GM23338 (cell line): ENCODE measurements around the gene PTPRO. TPM values are rescaled to one million over a fixed set of nuclear protein-coding genes. Genes with fewer than 3 reads are reported as not detected.

Experiments
- ATAC-seq: fragments of 200-7000 bp; cut with Tn5 transposase; 3 replicates; pipeline ENCODE4 v1.9.1; 2020
- DNase-seq: peaks from one replicate; pipeline ENCODE4 v3.0.0-alpha.2; 2015; ENCODE audit warnings: low spot score
- H2AFZ ChIP-seq: fragments of 200-600 bp; sonication (generic); 2 replicates; pipeline ENCODE4 v1.8.0; 2016; ENCODE audit warnings: antibody characterized with exemption, mild to moderate bottlenecking, moderate library complexity
- H3F3A ChIP-seq: fragments of 200-600 bp; sonication (generic); replicated peaks from 2 replicates; pipeline ENCODE4 v1.8.0; 2017; ENCODE audit warnings: antibody characterized with exemption, mixed run types, low read depth
- H3K27ac ChIP-seq: fragments of 200-600 bp; sonication (generic); 2 replicates; pipeline ENCODE4 v1.6.1; 2016; ENCODE audit warnings: low read depth
- H3K27me3 ChIP-seq: fragments of 200-600 bp; sonication (generic); 2 replicates; pipeline ENCODE4 v1.8.0; 2016; ENCODE audit warnings: mild to moderate bottlenecking, mixed run types, moderate library complexity; ENCODE audit not compliant: insufficient read depth
- H3K36me3 ChIP-seq: fragments of 200-600 bp; sonication (generic); 2 replicates; pipeline ENCODE4 v1.8.0; 2016; ENCODE audit warnings: mild to moderate bottlenecking; ENCODE audit not compliant: insufficient read depth
- H3K4me1 ChIP-seq: fragments of 200-600 bp; sonication (generic); 2 replicates; pipeline ENCODE4 v1.8.0; 2016; ENCODE audit warnings: mild to moderate bottlenecking, moderate library complexity; ENCODE audit not compliant: insufficient read depth
- H3K4me2 ChIP-seq: fragments of 200-600 bp; sonication (generic); 2 replicates; pipeline ENCODE4 v1.7.1; 2017; ENCODE audit warnings: mixed run types
- H3K4me3 ChIP-seq: fragments of 200-600 bp; sonication (generic); 2 replicates; pipeline ENCODE4 v1.6.1; 2016; ENCODE audit warnings: mixed run types
- H3K79me2 ChIP-seq: fragments of 200-600 bp; sonication (generic); replicated peaks from 2 replicates; pipeline ENCODE4 v1.8.0; 2017; ENCODE audit warnings: mild to moderate bottlenecking; ENCODE audit not compliant: insufficient read depth
- H3K9me2 ChIP-seq: fragments of 200-600 bp; sonication (generic); 2 replicates; pipeline ENCODE4 v1.8.0; 2017; ENCODE audit not compliant: insufficient read depth
- H4K20me1 ChIP-seq: fragments of 200-600 bp; sonication (generic); replicated peaks from 2 replicates; pipeline ENCODE4 v1.8.0; 2017; ENCODE audit warnings: mild to moderate bottlenecking; ENCODE audit not compliant: insufficient read depth
- H3K27ac Mint-ChIP-seq: 2 replicates; pipeline ENCODE4 v1.8.0; 2020; ENCODE audit warnings: inconsistent platforms, mild to moderate bottlenecking, moderate library complexity, mixed read lengths
- H3K27me3 Mint-ChIP-seq: 3 replicates; pipeline ENCODE4 v1.8.0; 2022; ENCODE audit warnings: low read depth, mild to moderate bottlenecking, moderate library complexity, mixed read lengths, inconsistent platforms; ENCODE audit not compliant: insufficient read depth, poor library complexity
- H3K36me3 Mint-ChIP-seq: 3 replicates; pipeline ENCODE4 v1.8.0; 2021; ENCODE audit warnings: low read depth, mild to moderate bottlenecking, inconsistent platforms, moderate library complexity, mixed read lengths
- H3K4me1 Mint-ChIP-seq: 3 replicates; pipeline ENCODE4 v1.8.0; 2020; ENCODE audit warnings: mild to moderate bottlenecking, inconsistent platforms, mixed read lengths
- H3K4me3 Mint-ChIP-seq: 3 replicates; pipeline ENCODE4 v1.8.0; 2021; ENCODE audit warnings: moderate library complexity, mild to moderate bottlenecking, inconsistent platforms, mixed read lengths
- H3K9me3 Mint-ChIP-seq: 3 replicates; pipeline ENCODE4 v1.8.0; 2020; ENCODE audit warnings: moderate library complexity, mild to moderate bottlenecking, inconsistent platforms, mixed read lengths
- CREB1 ChIP-seq: fragments of 250-450 bp; sonication (Bioruptor Pico); IDR thresholded peaks from 2 replicates; pipeline ENCODE4 v1.5.0; 2020; ENCODE audit warnings: low read depth, mild to moderate bottlenecking, moderate library complexity
- EZH2 ChIP-seq: fragments of 200-600 bp; sonication (generic); IDR thresholded peaks from one replicate; pipeline ENCODE4 v1.8.0; 2017; ENCODE audit warnings: antibody characterized with exemption, mild to moderate bottlenecking, low read depth; ENCODE audit not compliant: unreplicated experiment
- EZH2phosphoT487 ChIP-seq: fragments of 200-600 bp; sonication (generic); IDR thresholded peaks from one replicate; pipeline ENCODE4 v1.8.1; 2018; ENCODE audit warnings: antibody characterized with exemption; ENCODE audit not compliant: unreplicated experiment
- JUNB ChIP-seq: IDR thresholded peaks from one replicate; pipeline ENCODE4 v1.6.1; 2016; ENCODE audit warnings: antibody characterized with exemption; ENCODE audit not compliant: unreplicated experiment
- NANOG ChIP-seq: IDR thresholded peaks from 2 replicates; pipeline ENCODE4 v1.6.1; 2016; ENCODE audit warnings: antibody characterized with exemption, borderline replicate concordance
- POLR2AphosphoS5 ChIP-seq: IDR thresholded peaks from 2 replicates; pipeline ENCODE4 v1.6.1; 2016; ENCODE audit warnings: antibody characterized with exemption, low read depth
- STAT1 ChIP-seq: IDR thresholded peaks from one replicate; pipeline ENCODE4 v1.6.1; 2016; ENCODE audit warnings: antibody characterized with exemption; ENCODE audit not compliant: unreplicated experiment
- ZNF114 ChIP-seq: fragments of 250-450 bp; sonication (Bioruptor Pico); IDR thresholded peaks from 2 replicates; pipeline ENCODE4 v1.5.0; 2020; ENCODE audit warnings: mild to moderate bottlenecking, moderate library complexity
- ZNF331 ChIP-seq: fragments of 250-450 bp; sonication (Bioruptor Pico); IDR thresholded peaks from 2 replicates; pipeline ENCODE4 v1.5.0; 2020; ENCODE audit warnings: low read depth, mild to moderate bottlenecking, moderate library complexity
- polyA plus RNA-seq: library from polyadenylated mRNA; unstranded; fragments of >200 nt; fragmentation: Nextera tagmentation; extraction: Ambion mirVana; gene quantifications from 2 replicates; pipeline ENCODE4 v1.2.1, GENCODE V29; 2016
- total RNA-seq: library from RNA; depleted of rRNA; stranded (reverse); fragments of >200 nt; shearing (Covaris generic); gene quantifications from 2 replicates; pipeline ENCODE4 v1.2.3, GENCODE V29; 2014
- TF ChIP-seq, protein P1 (sequence below): fragments of 250-450 bp; sonication (Bioruptor Pico); IDR thresholded peaks from 2 replicates; pipeline ENCODE4 v1.5.0; 2020; ENCODE audit warnings: mild to moderate bottlenecking, moderate library complexity

The PTPRO gene
- total and polyA plus RNA-seq, 2 experiments from 2014 or later: 1.4 to 1.5 TPM

DNA sequence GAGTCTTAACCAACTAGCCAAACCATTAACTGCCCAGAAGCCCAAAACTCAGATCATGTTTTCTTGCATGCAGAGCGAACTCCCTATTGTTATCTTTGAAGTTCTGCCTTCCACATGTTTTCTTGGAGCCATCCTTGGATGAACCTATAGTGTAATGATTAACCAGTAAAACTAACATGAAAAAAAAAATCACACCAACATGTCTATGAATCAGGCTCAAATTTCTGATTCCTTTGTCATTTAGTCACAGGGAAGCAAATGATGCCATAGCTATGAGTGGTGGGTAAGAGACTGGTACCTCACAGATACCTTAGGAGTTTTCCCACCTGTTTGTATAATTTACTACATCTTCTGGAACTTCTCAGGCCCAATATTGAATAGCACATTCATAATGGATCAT, 70.7 kb downstream of the PTPRO start (continued):
- TF ChIP-seq, protein P1, sequence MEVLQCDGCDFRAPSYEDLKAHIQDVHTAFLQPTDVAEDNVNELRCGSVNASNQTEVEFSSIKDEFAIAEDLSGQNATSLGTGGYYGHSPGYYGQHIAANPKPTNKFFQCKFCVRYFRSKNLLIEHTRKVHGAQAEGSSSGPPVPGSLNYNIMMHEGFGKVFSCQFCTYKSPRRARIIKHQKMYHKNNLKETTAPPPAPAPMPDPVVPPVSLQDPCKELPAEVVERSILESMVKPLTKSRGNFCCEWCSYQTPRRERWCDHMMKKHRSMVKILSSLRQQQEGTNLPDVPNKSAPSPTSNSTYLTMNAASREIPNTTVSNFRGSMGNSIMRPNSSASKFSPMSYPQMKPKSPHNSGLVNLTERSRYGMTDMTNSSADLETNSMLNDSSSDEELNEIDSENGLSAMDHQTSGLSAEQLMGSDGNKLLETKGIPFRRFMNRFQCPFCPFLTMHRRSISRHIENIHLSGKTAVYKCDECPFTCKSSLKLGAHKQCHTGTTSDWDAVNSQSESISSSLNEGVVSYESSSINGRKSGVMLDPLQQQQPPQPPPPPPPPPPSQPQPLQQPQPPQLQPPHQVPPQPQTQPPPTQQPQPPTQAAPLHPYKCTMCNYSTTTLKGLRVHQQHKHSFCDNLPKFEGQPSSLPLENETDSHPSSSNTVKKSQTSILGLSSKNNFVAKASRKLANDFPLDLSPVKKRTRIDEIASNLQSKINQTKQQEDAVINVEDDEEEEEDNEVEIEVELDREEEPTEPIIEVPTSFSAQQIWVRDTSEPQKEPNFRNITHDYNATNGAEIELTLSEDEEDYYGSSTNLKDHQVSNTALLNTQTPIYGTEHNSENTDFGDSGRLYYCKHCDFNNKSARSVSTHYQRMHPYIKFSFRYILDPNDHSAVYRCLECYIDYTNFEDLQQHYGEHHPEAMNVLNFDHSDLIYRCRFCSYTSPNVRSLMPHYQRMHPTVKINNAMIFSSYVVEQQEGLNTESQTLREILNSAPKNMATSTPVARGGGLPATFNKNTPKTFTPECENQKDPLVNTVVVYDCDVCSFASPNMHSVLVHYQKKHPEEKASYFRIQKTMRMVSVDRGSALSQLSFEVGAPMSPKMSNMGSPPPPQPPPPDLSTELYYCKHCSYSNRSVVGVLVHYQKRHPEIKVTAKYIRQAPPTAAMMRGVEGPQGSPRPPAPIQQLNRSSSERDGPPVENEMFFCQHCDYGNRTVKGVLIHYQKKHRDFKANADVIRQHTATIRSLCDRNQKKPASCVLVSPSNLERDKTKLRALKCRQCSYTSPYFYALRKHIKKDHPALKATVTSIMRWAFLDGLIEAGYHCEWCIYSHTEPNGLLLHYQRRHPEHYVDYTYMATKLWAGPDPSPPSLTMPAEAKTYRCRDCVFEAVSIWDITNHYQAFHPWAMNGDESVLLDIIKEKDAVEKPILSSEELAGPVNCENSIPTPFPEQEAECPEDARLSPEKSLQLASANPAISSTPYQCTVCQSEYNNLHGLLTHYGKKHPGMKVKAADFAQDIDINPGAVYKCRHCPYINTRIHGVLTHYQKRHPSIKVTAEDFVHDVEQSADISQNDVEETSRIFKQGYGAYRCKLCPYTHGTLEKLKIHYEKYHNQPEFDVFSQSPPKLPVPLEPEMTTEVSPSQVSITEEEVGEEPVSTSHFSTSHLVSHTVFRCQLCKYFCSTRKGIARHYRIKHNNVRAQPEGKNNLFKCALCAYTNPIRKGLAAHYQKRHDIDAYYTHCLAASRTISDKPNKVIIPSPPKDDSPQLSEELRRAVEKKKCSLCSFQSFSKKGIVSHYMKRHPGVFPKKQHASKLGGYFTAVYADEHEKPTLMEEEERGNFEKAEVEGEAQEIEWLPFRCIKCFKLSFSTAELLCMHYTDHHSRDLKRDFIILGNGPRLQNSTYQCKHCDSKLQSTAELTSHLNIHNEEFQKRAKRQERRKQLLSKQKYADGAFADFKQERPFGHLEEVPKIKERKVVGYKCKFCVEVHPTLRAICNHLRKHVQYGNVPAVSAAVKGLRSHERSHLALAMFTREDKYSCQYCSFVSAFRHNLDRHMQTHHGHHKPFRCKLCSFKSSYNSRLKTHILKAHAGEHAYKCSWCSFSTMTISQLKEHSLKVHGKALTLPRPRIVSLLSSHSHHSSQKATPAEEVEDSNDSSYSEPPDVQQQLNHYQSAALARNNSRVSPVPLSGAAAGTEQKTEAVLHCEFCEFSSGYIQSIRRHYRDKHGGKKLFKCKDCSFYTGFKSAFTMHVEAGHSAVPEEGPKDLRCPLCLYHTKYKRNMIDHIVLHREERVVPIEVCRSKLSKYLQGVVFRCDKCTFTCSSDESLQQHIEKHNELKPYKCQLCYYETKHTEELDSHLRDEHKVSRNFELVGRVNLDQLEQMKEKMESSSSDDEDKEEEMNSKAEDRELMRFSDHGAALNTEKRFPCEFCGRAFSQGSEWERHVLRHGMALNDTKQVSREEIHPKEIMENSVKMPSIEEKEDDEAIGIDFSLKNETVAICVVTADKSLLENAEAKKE (CRISPR knock-in tag): no peak
- no peak for TF ChIP-seq ZNF331 (CRISPR knock-in tag)
- no peak for TF ChIP-seq POLR2AphosphoS5
- TF ChIP-seq NANOG: no peak

DNA sequence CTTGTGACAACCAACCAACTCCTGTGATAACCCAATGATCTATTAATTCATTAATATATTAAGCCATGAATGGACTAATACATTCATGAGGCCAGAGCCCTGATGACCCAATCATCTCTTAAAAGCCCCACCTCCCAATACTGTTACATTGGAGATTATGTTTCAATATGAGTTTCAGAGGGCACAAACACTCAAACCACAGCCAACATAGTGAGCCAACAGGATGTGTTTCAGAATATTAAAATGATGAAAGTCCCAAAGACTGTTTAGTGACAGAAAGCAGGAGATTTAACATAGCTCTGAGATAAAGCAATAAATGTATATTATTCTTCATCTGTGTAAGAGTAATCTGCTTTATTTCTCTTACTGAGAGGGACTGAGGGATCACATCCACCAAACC, 71.7 kb downstream of the PTPRO start:
- no peak for ATAC-seq
- H3K4me2 ChIP-seq: no peak overlapping the region
- no peaks in the 10 kb centered on the region for H3K9me3 Mint-ChIP-seq
- TF ChIP-seq STAT1 (no peak), ZNF114 (CRISPR knock-in tag) (no peak), EZH2phosphoT487 (no peak), CREB1 (no peak), JUNB (no peak), POLR2AphosphoS5 (no peak), EZH2 (no peak)
- TF ChIP-seq, protein P1 (CRISPR knock-in tag): no peak

More for the DNA sequence above, 71.7 kb downstream of the PTPRO start:
- Mint-ChIP-seq H3K4me3 (no peak overlapping the region), H3K36me3 (no peaks in the 10 kb centered on the region), H3K27me3 (no peaks in the 10 kb centered on the region), H3K27ac (no peak overlapping the region), H3K4me1 (peaks cover 15% of the 10 kb centered on the region; the same call in 2 of the 3 replicates)
- H3K4me3 ChIP-seq: no peak overlapping the region
- no peak overlapping the region for H2AFZ ChIP-seq
- peaks cover 9% of the 10 kb centered on the region; the same call in 1 of the 2 replicates for H3K4me1 ChIP-seq
- H3K36me3 ChIP-seq: no peaks in the 10 kb centered on the region
- no peaks in the 10 kb centered on the region for H3F3A ChIP-seq
- no peak overlapping the region for H3K27ac ChIP-seq
- no peaks in the 10 kb centered on the region for H3K27me3 ChIP-seq
- no peak for DNase-seq
- H3K9me2 ChIP-seq: peaks cover 10% of the 10 kb centered on the region
- H3K79me2 ChIP-seq: no peaks in the 10 kb centered on the region
- H4K20me1 ChIP-seq: no peaks in the 10 kb centered on the region
